ENCODE data around the gene HS3ST5.
"Not testable (repeated sequence)": the region's sequence is repeated elsewhere in the genome, so short reads cannot be mapped to it uniquely, and the experiment has no call there.

The HS3ST5 gene

GRCh38 chr6:114155763-114156162 lies 187.1 kb downstream of the HS3ST5 start:
- H3K4me3 ChIP-seq (ENCODE audit: low read length), result no peak overlapping the region
- TF ChIP-seq, protein P1, sequence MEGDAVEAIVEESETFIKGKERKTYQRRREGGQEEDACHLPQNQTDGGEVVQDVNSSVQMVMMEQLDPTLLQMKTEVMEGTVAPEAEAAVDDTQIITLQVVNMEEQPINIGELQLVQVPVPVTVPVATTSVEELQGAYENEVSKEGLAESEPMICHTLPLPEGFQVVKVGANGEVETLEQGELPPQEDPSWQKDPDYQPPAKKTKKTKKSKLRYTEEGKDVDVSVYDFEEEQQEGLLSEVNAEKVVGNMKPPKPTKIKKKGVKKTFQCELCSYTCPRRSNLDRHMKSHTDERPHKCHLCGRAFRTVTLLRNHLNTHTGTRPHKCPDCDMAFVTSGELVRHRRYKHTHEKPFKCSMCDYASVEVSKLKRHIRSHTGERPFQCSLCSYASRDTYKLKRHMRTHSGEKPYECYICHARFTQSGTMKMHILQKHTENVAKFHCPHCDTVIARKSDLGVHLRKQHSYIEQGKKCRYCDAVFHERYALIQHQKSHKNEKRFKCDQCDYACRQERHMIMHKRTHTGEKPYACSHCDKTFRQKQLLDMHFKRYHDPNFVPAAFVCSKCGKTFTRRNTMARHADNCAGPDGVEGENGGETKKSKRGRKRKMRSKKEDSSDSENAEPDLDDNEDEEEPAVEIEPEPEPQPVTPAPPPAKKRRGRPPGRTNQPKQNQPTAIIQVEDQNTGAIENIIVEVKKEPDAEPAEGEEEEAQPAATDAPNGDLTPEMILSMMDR (IDR thresholded peaks at IDR 0.05; ENCODE audit: insufficient read depth, low read depth, low read length, missing control alignments), result no peak
- DNase-seq (ENCODE audit: low read depth), result no peak

DNA sequence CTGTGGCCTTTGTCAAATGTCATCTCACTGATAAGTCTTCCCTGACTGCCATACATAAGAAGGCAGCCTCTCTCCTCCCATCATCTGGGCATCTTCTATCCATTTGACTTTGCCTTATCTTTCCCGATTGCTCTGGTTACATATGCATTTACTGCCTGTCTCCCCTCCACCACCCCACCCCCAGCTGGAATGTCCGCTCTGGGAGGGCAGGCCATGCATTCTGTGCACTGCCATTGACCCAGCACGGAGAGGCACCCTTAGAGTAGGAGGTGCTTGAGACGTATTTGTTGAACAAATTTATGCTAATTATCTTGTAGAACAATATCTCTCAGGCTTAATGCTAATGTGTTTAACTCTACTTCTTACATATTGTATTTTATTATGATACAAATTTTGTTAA lies 188.0 kb downstream of the HS3ST5 start:
- no peak for DNase-seq (ENCODE audit: low read depth)
- H3K4me3 ChIP-seq (ENCODE audit: low read length), result no peak overlapping the region
- TF ChIP-seq, protein P1 (IDR thresholded peaks at IDR 0.05; ENCODE audit: insufficient read depth, low read depth, low read length, missing control alignments), result no peak

DNA sequence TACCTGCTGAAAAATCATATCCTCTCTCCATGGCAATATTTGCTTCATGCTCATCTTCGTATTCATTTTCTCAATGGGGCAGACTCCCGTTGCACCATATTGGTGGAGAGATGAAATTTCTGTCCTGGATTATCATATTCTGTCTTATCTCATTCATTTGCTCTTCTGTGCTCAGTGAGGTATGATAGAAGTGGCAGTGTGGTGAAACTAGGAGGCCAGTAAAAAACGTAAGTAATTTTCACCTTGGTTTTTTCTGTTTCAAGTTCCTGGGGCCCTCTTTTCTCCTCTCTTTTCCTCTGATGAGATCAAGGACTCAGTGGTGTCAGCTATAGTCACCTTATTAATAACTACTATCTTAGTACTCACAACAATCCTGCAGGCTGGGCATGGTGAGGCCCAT lies 189.4 kb downstream of the HS3ST5 start:
- TF ChIP-seq, protein P1 (IDR thresholded peaks at IDR 0.05; ENCODE audit: insufficient read depth, low read depth, low read length, missing control alignments), result no peak
- DNase-seq (ENCODE audit: low read depth), result no peak
- no peak overlapping the region for H3K4me3 ChIP-seq (ENCODE audit: low read length)

GRCh38 chr6:114151064-114151690 lies 191.6 kb downstream of the HS3ST5 start:
- no peak for DNase-seq (ENCODE audit: low read depth)
- TF ChIP-seq, protein P1 (IDR thresholded peaks at IDR 0.05; ENCODE audit: insufficient read depth, low read depth, low read length, missing control alignments), result no peak
- H3K4me3 ChIP-seq (ENCODE audit: low read length), result no peak overlapping the region

DNA sequence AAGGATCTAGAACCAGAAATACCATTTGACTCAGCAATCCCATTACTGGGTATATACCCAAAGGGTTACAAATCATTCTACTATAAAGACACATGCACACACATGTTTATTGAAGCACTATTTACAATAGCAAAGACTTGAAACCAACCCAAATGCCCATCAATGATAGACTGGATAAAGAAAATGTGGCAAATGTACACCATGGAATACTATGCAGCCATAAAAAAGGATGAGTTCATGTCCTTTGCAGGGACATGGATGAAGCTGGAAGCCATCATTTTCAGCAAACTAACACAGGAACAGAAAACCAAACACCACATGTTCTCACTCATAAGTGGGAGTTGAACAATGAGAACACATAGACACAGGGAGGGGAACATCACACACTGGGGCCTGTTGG lies 193.6 kb downstream of the HS3ST5 start:
- not testable (repeated sequence) for DNase-seq (ENCODE audit: low read depth); H3K4me3 ChIP-seq (ENCODE audit: low read length)

GRCh38 chr6:114144887-114145851 lies 197.7 kb downstream of the HS3ST5 start:
- no peak for DNase-seq (ENCODE audit: low read depth)

GRCh38 chr6:114142258-114142657 lies 200.6 kb downstream of the HS3ST5 start:
- TF ChIP-seq, protein P1 (IDR thresholded peaks at IDR 0.05; ENCODE audit: insufficient read depth, low read depth, low read length, missing control alignments), result no peak
- no peak for DNase-seq (ENCODE audit: low read depth)
- H3K4me3 ChIP-seq (ENCODE audit: low read length), result no peak overlapping the region

More at GRCh38 chr6:114144887-114145851, 197.7 kb downstream of the HS3ST5 start:
- H3K4me3 ChIP-seq (ENCODE audit: low read length), result no peak overlapping the region
- TF ChIP-seq, protein P1 (IDR thresholded peaks at IDR 0.05; ENCODE audit: insufficient read depth, low read depth, low read length, missing control alignments), result no peak

All from epithelial cell of esophagus (primary cell).